CD4-positive, alpha-beta T cell treated with Interleukin-17A for 1 hour (primary cell): ENCODE results near the gene FAM241A.
"Not testable (repeated sequence)": the region's sequence is repeated elsewhere in the genome, so short reads cannot be mapped to it uniquely, and the experiment has no call there.

Experiments used
- DNase-seq: peaks from one replicate; pipeline ENCODE4 v3.0.0-alpha.2; 2020

FAM241A gene

DNA sequence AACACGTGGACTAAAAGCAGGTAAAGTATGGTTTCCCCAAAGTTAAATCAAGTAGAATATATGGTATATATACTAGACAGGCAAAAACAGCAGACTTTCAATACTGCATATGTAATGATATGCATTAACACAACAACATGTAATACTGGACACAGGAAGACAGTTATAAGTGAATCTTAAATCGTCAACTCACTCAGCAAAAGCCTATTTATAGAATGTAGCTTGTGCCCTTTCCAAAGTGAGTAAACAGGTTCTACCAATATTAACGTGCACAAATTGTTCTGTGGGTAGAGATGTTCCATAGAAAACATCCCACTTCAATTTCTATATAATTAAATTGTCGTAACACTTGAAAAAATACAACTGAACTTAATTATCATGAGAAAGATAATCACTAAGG, 30.6 kb downstream of the FAM241A start:
- DNase-seq: no peak

- no peak for DNase-seq
These were observed 31.3 kb downstream of the FAM241A start for GRCh38 chr4:112176596-112176995.

DNA sequence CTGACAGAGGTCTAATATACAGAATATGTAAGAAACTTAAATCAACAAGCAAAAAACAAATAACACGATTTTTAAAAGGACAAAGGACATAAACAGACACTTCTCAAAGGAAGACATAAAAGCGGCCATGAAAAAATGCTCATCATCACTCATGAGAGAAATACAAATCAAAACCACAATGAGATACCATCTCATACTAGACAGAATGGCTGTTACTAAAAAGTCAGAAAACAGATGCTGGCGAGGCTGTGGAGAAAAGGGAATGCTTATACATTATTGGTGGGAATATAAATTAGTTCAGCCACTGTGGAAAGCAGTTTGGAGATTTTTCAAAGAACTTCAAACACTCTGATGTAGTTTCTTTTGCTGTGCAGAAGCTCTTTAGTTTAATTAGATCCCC, 33.5 kb downstream of the FAM241A start:
- not testable (repeated sequence) for DNase-seq

DNA sequence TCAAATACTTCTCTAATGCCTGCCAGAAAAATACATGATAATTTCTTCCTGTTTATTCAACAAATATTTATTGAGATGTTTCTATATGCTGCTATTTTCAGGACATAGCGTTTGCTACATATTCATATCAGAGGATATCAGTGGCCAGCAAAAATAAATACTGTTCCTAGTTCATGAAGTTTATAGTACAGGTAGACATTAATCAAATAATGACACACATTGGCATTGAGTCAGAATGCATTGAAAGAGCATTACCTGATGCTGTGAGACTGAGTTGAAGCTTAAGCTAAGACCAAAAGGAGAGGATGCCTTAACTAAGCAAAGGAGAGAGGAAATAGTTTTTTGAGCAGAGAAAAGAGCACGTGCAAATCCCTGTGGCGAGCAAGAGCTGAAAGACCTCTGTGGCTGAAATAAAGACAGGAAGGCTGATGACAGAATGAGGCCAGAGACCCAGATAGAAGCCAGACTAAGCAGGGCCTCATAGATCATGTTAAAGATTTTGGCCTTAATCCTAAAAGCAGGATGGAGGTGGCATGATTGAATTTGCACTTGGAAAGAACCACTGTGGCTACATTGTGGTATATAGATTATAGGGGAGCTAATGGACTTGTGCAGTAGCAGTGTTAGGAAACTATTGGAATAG, 36.2 kb downstream of the FAM241A start:
- no peak for DNase-seq

GRCh38 chr4:112182604-112183003, 37.4 kb downstream of the FAM241A start:
- no peak for DNase-seq

GRCh38 chr4:112183252-112183651, 38.0 kb downstream of the FAM241A start:
- peak; percentile 29 for DNase-seq

- DNase-seq: no peak
These were observed 39.2 kb downstream of the FAM241A start for GRCh38 chr4:112184438-112184837.

DNA sequence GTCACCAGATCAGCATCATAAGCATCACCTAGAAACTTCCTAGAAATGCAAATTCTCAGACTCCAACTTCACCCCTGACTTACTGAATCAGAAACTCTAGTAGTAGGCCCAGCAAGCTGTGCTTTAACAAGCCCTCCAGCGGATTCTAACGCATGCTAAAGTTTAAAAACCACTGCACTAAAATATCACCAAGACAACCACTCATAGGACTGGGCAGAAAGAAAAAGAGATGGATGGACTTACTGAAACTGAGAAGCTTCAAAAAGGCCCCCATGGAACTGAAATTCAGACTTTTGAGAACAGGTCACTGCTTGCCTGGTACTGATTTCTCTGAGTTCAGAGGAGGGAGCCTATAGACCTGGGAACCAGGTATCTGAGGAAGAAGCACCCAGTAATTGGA, 40.1 kb downstream of the FAM241A start:
- DNase-seq: no peak

DNA sequence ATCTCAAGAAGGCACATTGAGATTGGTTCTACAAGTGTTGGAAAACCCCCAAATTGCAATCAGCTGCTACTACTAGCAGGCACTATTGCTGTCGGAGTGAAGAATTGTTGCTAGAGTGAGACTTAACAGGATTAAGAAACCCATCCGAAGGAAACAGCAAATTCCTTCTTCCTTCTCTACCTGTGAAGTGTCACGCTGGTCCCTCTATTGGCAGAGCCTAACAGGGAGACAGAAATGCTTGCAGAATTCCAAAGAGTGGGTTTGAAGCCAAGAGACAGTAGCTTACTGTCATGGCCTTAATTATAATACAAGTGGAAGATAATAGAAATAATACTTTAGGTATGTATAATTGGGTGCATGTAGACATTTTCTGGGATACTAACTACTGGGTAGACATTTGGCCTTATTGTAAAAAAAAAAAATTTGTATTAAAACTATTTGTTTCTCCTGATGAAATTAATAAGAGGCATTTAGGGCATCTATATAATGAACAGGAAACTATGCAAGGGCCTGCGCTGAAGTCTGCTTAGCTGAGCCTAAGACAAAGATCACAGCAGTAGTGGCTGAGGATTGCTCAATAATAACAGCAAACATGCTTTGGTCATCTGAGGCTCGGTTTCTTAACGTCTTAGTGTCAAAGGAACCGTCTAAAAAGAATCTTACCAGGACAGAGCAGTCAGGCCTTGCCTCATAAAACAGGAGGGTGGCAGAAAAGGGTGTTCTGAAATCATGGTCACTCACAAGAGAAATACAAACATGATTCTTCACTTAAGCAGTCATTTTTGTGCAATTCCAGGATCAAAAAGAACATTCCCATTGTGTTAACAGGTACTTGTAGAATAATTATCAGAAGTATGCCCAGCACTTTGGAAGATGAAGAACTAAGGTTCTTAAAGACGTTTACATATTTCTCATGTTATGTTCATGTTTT, 40.8 kb downstream of the FAM241A start:
- no peak for DNase-seq

DNA sequence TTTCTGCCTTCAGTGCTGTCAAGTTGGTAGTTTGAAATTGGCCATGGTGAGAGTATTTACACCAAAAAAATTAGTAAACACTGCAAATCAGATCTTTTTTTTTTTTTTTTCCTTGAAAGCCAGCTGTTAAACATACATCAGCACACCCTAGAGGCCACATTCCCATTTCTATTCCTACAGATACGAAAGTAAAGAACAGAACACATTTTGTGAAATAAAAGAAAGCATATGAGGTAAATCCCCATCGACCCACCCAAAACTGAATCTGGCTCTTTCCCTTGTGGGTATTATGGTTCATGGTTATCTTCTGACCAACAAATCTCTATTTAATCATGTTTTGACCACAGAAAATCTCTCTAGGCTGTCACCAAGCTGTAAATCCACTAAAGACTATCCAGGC, 44.5 kb downstream of the FAM241A start:
- no peak for DNase-seq

GRCh38 chr4:112190684-112191083, 45.4 kb downstream of the FAM241A start:
- DNase-seq: no peak

DNA sequence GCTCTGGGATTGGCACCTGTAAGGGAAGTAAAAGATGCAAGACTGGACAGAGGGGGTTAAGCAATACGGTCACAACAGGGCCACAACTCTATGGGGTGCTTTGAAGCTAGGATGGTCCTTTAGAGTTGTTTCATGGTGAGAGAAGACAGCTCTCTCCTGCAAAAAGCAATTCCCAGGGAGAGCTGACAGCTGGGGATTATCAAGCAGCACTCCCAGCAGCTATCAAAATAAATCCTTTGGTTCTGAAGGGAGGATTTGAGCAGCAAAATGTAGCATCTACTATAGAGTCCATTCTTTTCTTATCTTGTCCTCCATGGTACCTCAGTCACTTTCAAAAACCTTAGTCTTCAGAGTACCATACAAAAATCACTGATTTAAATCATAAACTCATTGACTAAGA, 51.2 kb downstream of the FAM241A start:
- DNase-seq: no peak

DNA sequence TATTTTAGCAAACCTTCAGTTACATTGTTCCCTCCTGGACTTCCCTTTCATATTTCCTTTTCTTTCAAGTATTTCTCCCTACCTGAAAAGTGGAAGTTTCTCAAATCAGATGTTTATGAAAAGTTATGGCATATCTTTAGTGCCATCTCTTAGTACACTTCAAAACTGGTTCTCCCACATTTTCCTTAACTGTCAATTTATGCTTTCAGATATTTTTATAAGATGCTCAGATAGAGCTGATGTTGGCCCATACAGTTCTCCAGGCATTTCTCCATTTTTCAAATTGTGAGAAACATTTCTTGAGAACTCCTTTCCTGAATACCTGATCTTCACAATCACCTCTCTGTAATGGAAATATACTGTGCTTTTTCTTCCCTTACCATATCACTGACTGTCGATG, 53.8 kb downstream of the FAM241A start:
- DNase-seq: no peak

DNA sequence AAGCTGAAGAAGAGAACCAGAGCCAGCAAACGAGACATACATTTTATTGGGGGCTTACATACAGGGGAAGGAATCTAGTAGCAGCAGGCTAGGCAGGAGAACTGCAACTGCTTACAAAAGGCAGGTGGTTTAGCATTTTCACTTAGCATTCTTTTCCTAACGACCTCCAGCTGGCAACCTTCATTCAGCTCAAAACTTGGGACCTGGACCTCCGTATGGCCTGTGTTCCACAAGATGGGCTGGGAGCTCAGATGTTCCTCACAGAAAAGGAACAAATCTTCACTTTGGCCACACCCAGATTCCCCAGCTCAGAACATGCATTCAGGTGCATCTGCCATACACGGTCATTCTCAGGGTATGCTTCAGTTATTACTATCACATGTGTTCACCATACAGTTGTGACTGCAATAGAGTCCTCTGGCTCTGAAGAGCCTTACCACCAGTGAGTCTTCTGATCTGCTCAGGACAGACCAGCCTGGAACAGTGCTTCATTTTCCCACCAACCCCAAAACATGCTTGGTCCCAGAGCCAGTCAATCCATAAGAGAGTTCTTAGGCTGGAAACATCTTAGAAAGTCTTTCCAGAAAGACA, 56.8 kb downstream of the FAM241A start:
- no peak for DNase-seq

- no peak for DNase-seq
These were observed 58.3 kb downstream of the FAM241A start for GRCh38 chr4:112203593-112203992.

DNA sequence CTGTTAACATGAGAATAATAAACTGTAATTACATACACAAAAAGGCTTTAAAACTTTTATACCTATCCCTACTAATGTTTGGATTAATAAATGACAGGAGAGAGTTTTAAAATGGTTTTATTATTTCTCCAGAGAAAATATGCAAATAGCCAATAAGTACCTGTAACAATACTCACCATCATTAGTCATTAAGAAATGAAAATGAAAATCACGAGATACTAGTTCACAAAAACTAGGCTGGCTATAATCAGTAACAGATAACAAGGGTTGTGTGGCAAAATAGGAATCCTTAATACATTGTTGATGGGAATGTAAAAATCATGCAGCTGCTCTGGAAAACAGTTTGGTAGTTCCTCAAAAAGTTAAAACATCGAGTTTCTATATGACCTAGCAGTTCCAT, 61.2 kb downstream of the FAM241A start:
- DNase-seq: no peak

GRCh38 chr4:112208137-112209095, 63.2 kb downstream of the FAM241A start:
- not testable (repeated sequence) for DNase-seq

GRCh38 chr4:112210777-112211176, 65.5 kb downstream of the FAM241A start:
- DNase-seq: no peak

DNA sequence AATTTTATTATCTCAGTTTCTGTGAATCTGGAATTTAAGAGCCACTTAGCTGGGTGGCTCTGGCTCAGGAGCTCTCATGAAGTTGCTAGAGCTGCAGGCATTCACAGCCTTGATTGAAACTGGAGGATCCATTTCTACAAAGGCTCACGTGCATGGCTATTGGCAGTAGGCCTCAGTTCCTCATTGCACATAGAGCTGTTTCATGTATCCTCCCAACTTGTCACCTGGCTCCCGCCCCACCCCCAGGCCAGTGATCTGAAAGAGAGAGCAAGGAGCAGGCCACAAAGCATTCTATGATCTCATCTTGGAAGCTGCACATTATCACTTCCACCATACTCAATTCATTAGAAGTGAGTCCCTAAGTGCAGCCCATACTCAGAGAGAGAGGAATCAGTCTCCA, 67.8 kb downstream of the FAM241A start:
- DNase-seq: no peak

DNA sequence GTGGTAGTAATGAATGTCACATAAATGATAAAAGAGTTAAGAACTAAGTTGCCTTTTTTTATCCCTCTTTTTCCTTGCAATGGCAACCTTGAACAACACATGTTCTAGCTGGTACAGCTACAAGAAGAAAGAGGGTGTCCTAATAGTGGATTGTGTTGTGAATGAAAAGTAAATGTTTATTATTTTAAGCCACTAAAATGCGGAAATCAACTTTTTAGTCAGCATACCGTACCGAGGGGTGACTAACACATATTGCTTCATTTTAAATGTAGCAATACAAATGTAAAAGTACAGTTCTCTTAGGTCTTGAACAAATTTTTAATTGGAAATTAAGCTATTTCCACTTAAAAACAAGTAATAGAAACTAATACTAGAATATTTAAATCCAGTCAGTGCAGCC, 68.6 kb downstream of the FAM241A start:
- DNase-seq: no peak

- peak; percentile 46 for DNase-seq
These were observed 69.4 kb downstream of the FAM241A start for GRCh38 chr4:112214390-112215264.
